ENCODE results near the gene ENG.
"Not testable (repeated sequence)": the region's sequence is repeated elsewhere in the genome, so short reads cannot be mapped to it uniquely, and the experiment has no call there.

Gene ENG

GRCh38 chr9:127854184-127854806 is at the start of gene ENG:
ENG (minus strand) TSS chr9:127854658; CDS start chr9:127854355, 303 bp downstream.
- DNase-seq: no peak

GRCh38 chr9:127903557-127904475 is 49.4 kb upstream of the ENG start:
- DNase-seq: peak; percentile 73

GRCh38 chr9:127899128-127899943 is 44.9 kb upstream of the ENG start, which contains the start of gene ST6GALNAC6:
ST6GALNAC6 (minus strand) TSS chr9:127899603; CDS start chr9:127897981, 1,622 bp downstream.
- peak; percentile 75 for DNase-seq

- DNase-seq: no peak
Measured at GRCh38 chr9:127898433-127899127, 44.1 kb upstream of the ENG start.

GRCh38 chr9:127897193-127897692 is 42.8 kb upstream of the ENG start:
- DNase-seq: no peak

- DNase-seq: no peak
Measured at GRCh38 chr9:127896395-127897192, 42.1 kb upstream of the ENG start.

- no peak for DNase-seq
Measured at GRCh38 chr9:127895811-127896210, 41.4 kb upstream of the ENG start.

GRCh38 chr9:127893392-127893791 is 38.9 kb upstream of the ENG start:
- DNase-seq: no peak

GRCh38 chr9:127892831-127893230 is 38.4 kb upstream of the ENG start:
- no peak for DNase-seq

GRCh38 chr9:127890053-127890452 is 35.6 kb upstream of the ENG start:
- no peak for DNase-seq

- no peak for DNase-seq
Measured at GRCh38 chr9:127887792-127888191, 33.3 kb upstream of the ENG start.

GRCh38 chr9:127886401-127886972 is 32.0 kb upstream of the ENG start:
- no peak for DNase-seq

- no peak for DNase-seq
Measured at GRCh38 chr9:127885508-127886281, 31.2 kb upstream of the ENG start.

GRCh38 chr9:127884976-127885490 is 30.6 kb upstream of the ENG start:
- no peak for DNase-seq

- no peak for DNase-seq
Measured at GRCh38 chr9:127884427-127884911, 30.0 kb upstream of the ENG start.

GRCh38 chr9:127883959-127884358 is 29.5 kb upstream of the ENG start:
- DNase-seq: no peak

GRCh38 chr9:127881715-127882114 is 27.3 kb upstream of the ENG start:
- not testable (repeated sequence) for DNase-seq

- no peak for DNase-seq
Measured at GRCh38 chr9:127880143-127880542, 25.7 kb upstream of the ENG start.

GRCh38 chr9:127878652-127879390 is 24.4 kb upstream of the ENG start:
- DNase-seq: no peak

Measured in CD4-positive, alpha-beta T cell treated with Interleukin-12 subunit alpha and Interleukin-12 subunit beta, for 1 hour (primary cell).